IPS-20b (cell line): ENCODE data around the gene KIF3C.

Source experiments
- H3K27ac ChIP-seq: one replicate; pipeline ENCODE4 v1.5.1; 2013; ENCODE audit warnings: low read length
- H3K27me3 ChIP-seq: 2 replicates; pipeline ENCODE4 v1.6.1; 2013; ENCODE audit warnings: mild to moderate bottlenecking, low read length, inconsistent platforms; ENCODE audit not compliant: insufficient read depth
- H3K36me3 ChIP-seq: 2 replicates; pipeline ENCODE4 v1.6.1; 2013; ENCODE audit warnings: low read depth, mild to moderate bottlenecking, inconsistent platforms, low read length, moderate library complexity; ENCODE audit not compliant: insufficient read depth
- H3K4me1 ChIP-seq: 2 replicates; pipeline ENCODE4 v1.6.1; 2013; ENCODE audit warnings: mild to moderate bottlenecking, control low read depth, inconsistent platforms, low read length, moderate library complexity; ENCODE audit not compliant: insufficient read depth
- H3K4me3 ChIP-seq: 2 replicates; pipeline ENCODE4 v1.5.1; 2013; ENCODE audit warnings: mild to moderate bottlenecking, low read length, inconsistent platforms
- H3K9ac ChIP-seq: 2 replicates; pipeline ENCODE4 v1.6.1; 2013; ENCODE audit warnings: low read depth, mild to moderate bottlenecking, inconsistent platforms, low read length, moderate library complexity
- H3K9me3 ChIP-seq: 2 replicates; pipeline ENCODE4 v1.6.1; 2013; ENCODE audit warnings: mild to moderate bottlenecking, low read depth, low read length, inconsistent platforms; ENCODE audit not compliant: insufficient read depth

Gene KIF3C

DNA sequence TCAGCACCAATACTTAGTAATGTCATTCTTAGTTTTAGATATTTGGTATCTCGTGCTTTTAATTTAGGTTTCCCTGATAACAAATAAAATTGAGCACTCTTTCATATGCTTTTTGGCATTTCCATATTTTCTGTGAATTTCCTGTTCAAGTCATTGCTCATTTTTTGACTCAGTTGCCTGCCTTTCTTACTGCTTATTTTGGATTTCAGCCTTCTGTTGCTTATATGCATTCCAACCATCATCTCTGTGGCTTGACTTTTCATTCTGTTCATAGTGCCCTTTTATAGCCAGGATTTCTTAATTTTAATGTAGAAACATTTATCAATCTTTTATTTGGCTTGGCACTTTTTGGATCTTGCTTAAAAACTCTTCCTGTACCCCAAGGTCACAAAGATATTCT lies 14.5 kb upstream of the KIF3C start:
- Histone ChIP-seq H3K27ac (no peak overlapping the region), H3K9me3 (no peaks in the 10 kb centered on the region), H3K4me3 (no peak overlapping the region), H3K4me1 (no peaks in the 10 kb centered on the region), H3K27me3 (no peaks in the 10 kb centered on the region), H3K9ac (no peak overlapping the region), H3K36me3 (no peaks in the 10 kb centered on the region)

DNA sequence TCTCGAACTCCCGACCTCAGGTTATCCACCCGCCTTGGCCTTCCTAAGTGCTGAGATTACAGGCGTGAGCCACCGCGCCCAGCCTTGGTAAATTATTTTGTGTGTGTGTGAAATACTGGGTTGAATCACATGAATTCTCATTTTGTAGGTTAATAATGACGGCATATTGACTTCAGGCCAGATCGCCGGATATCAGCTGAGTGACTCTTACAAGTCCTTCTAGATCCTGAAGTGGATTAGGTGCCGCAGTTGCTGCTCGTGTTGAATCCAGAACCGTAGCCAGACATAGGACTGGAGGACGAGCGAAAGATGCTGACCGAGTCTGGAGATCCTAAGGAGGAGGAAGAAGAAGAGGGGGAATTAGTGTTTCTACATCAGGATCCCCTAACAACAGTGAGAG lies 12.2 kb upstream of the KIF3C start:
- Histone ChIP-seq H3K27me3 (no peaks in the 10 kb centered on the region), H3K4me3 (no peak overlapping the region), H3K9me3 (no peaks in the 10 kb centered on the region), H3K36me3 (no peaks in the 10 kb centered on the region), H3K9ac (no peak overlapping the region), H3K4me1 (no peaks in the 10 kb centered on the region), H3K27ac (no peak overlapping the region)

DNA sequence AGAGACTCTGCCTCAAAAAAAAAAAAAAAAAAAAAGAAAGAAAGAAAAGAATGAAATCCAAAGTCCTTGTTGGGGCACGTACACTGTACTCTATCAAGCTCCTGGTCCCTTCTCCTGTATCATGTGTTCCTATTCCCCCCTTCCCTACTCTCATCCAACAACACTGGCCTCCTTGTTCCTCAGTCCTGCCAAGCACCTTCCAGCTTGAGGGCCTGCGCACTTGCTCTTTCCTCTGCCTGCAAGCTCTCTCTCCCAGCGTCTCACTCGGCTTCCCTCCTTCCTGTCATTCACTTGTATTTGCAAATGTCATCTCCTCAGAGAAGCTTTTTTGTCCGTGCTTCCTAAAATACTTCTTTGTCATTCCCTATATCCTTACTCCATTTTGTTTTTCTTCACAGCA lies 10.8 kb upstream of the KIF3C start:
- no peaks in the 10 kb centered on the region for H3K36me3 ChIP-seq

DNA sequence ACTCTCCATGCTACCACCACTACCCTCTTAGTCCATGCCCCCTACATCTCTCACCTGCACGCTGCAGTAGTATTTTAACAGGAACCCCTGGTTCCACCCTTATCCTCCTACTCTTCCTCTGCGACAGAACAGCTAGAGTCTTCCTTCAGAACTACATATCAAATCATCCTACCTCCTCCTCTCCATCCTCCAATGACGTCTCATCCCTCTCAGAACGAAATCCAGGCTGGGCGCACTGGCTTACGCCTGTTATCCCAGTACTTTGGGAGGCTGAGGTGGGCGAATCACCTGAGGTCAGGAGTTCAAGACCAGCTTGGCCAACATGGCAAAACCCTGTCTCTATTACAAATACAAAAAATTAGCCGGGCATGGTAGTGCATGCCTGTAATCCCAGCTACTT lies 10.3 kb upstream of the KIF3C start:
- H3K27ac ChIP-seq = no peak overlapping the region

More for the DNA sequence above, 10.8 kb upstream of the KIF3C start:
- no peak overlapping the region for H3K27ac ChIP-seq
- no peaks in the 10 kb centered on the region for H3K9me3 ChIP-seq
- H3K4me1 ChIP-seq = no peaks in the 10 kb centered on the region
- no peak overlapping the region for H3K4me3 ChIP-seq
- no peaks in the 10 kb centered on the region for H3K27me3 ChIP-seq
- no peak overlapping the region for H3K9ac ChIP-seq

DNA sequence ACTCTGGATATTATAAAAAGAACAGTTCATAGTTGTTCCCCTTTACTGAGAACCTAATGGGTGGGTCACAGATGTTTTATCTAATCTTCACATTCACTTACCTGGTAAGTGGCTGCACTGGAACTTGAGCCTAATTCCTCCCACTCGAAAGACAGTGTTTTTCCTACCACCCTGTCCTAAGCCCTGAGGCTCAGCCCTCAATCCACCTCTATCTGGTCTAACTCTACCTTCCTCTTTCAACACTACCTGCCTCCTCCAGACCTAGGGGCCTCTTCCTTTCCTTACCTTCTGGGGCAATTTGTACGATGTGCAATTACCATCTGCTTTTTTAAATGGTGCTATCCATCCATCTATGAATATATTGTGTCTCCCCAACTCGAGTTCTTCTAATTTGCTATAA lies 9.7 kb upstream of the KIF3C start:
- no peak overlapping the region for H3K9ac ChIP-seq
- no peaks in the 10 kb centered on the region for H3K9me3 ChIP-seq
- H3K4me1 ChIP-seq = no peaks in the 10 kb centered on the region
- H3K36me3 ChIP-seq = no peaks in the 10 kb centered on the region
- H3K27ac ChIP-seq = no peak overlapping the region
- no peaks in the 10 kb centered on the region for H3K27me3 ChIP-seq
- no peak overlapping the region for H3K4me3 ChIP-seq

More for the DNA sequence above, 10.3 kb upstream of the KIF3C start:
- Histone ChIP-seq H3K9me3 (no peaks in the 10 kb centered on the region), H3K27me3 (no peaks in the 10 kb centered on the region), H3K4me3 (no peak overlapping the region), H3K9ac (no peak overlapping the region), H3K4me1 (no peaks in the 10 kb centered on the region), H3K36me3 (no peaks in the 10 kb centered on the region)

DNA sequence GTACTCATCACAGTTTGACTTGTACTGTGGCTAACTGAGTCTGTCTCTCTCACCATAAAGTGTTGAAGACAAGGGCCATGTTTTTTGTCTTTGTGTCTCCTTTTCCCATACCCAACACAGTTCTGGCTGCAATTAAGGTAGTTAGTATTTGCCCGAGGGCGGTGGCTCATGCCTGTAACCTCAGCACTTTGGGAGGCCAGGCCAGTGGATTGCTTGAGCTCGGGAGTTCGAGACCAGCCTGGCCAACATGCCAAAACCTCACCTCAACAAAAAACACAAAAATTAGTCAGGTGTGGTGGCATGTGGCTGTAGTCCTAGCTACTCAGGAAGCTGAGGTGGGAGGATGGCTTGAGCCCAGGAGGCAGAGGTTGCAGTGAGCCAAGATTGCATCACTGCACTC lies 6.9 kb upstream of the KIF3C start:
- H3K9ac ChIP-seq = no peak overlapping the region
- no peaks in the 10 kb centered on the region for H3K36me3 ChIP-seq
- H3K9me3 ChIP-seq = no peaks in the 10 kb centered on the region
- H3K27ac ChIP-seq = no peak overlapping the region
- no peaks in the 10 kb centered on the region for H3K27me3 ChIP-seq
- H3K4me1 ChIP-seq = no peaks in the 10 kb centered on the region
- no peak overlapping the region for H3K4me3 ChIP-seq

DNA sequence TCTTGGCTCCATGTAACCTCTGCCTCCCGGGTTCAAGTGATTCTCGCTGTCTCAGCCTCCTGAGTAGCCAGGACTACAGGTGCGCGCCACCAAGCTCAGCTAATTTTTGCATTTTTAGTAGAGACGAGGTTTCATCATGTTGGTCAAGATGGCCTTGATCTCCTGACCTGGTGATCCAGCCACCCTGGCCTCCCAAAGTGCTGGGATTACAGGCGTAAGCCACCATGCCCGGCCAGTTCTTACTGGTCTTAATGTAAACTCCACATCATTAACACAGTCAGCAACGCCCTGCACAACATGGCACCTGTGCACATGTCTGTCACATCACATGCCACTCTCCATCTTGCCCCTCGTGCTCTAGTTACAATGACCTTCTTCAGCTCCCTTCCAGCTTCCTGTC lies 5.8 kb upstream of the KIF3C start:
- Histone ChIP-seq H3K9me3 (no peaks in the 10 kb centered on the region), H3K4me3 (no peak overlapping the region), H3K4me1 (no peaks in the 10 kb centered on the region), H3K36me3 (no peaks in the 10 kb centered on the region), H3K9ac (no peak overlapping the region), H3K27ac (no peak overlapping the region), H3K27me3 (no peaks in the 10 kb centered on the region)

DNA sequence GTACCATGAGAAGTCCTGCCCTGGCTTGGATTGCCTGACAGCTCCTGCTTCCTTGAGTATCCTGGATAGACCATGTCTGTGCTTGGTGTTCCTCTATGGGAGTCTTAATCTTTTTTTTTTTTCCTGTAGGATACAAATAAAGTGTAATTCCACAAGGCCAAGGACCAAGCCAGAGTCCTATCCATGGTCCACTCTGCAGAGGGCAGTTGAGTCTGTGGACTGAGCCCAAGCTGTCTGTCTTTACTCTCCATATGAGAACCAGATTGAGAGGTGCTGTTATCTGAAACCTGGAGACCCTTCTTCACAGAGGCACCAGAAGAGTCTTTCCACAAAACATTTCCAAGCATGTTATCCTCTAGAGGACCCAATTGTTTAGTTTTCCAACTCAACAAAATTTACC lies 1.4 kb upstream of the KIF3C start:
- peaks cover 9% of the 10 kb centered on the region for H3K36me3 ChIP-seq
- H3K9ac ChIP-seq = peak overlapping the region; percentile 81; the same call in 1 of the 2 replicates
- peaks cover 9% of the 10 kb centered on the region; the same call in 1 of the 2 replicates for H3K4me1 ChIP-seq
- H3K27ac ChIP-seq = no peak overlapping the region
- H3K27me3 ChIP-seq = no peaks in the 10 kb centered on the region
- H3K4me3 ChIP-seq = no peak overlapping the region
- H3K9me3 ChIP-seq = no peaks in the 10 kb centered on the region

DNA sequence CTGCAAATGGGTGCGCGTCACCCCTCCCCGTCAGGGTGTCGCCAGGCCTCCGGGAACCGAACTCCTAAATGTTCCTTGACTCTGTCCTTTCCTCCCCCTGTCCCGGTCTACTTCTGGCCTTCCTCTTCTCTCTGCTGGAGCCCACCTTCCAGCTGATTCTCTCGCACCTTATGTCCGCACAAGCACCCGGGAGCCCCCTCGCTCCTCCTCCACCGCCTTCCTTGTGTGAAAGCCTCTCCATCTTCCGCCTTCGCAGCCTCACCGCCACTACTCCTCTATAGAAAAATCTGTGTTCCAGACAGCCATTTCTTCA lies 627 bp upstream of the KIF3C start:
- H3K4me1 ChIP-seq = peaks cover 11% of the 10 kb centered on the region; the same call in 1 of the 2 replicates
- H3K36me3 ChIP-seq = peaks cover 17% of the 10 kb centered on the region
- no peak overlapping the region for H3K27ac ChIP-seq
- peak overlapping the region; percentile 81; the same call in 1 of the 2 replicates for H3K9ac ChIP-seq
- H3K4me3 ChIP-seq = peak overlapping the region; percentile 79
- H3K9me3 ChIP-seq = no peaks in the 10 kb centered on the region
- H3K27me3 ChIP-seq = no peaks in the 10 kb centered on the region

DNA sequence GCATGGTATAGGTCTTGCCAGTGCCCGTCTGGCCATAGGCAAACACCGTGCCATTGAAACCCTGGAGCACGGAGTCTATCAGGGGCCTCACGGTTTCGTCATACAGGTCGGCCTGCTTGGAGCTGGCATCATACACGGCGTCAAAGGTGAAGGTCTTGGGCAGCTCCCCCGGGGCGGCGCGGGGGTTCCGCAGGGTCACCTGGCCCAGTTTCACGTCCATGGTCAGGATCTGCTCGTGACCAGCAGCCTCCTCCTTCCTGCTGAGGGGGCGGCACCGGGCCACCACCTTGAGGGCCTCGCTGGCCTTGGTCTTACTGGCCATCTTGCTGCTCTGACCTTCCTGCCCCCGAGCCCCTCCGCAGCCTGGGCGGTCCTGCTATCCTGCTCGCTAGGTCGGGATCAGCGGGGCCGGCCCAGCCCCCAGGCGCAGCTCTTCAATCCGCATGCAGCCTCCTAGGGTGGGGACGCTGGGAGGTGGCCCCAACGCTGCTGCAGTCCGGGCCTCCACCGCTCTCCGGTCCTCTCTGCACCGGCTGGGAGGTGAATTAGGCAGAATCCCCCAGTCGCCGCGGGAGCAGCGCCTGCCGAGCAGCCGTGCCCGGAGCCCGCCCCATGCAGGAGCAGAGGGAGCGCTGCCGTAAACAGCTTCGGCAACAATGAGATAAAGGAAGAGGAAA lies 563 bp downstream of the KIF3C start:
- no peaks in the 10 kb centered on the region for H3K9me3 ChIP-seq
- H3K27ac ChIP-seq = no peak overlapping the region
- no peaks in the 10 kb centered on the region for H3K27me3 ChIP-seq
- H3K4me3 ChIP-seq = peak overlapping the region; percentile 79
- peak overlapping the region; percentile 81; the same call in 1 of the 2 replicates for H3K9ac ChIP-seq
- H3K4me1 ChIP-seq = peaks cover 11% of the 10 kb centered on the region; the same call in 1 of the 2 replicates
- H3K36me3 ChIP-seq = peaks cover 18% of the 10 kb centered on the region

DNA sequence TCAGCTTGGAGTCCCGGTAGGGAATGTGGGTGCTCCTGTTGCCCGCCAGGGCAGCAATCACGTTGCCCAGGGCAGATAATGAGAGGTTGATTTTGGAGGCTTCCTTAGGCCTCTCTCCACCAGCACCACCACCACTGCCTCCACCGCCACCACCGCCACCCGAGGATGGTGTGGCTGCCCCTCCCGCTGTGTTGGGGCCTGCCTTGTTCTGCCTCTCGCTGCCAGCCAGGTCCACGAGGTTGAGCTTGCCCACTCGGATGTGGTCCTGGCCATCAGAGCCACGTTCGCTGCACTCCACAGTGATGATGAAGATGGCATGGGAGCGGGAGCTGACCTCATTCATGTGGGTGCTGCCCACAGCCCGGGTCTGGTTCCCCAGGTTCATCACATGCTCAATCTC lies 1.3 kb downstream of the KIF3C start:
- H3K4me1 ChIP-seq = peaks cover 11% of the 10 kb centered on the region
- no peaks in the 10 kb centered on the region for H3K9me3 ChIP-seq
- H3K4me3 ChIP-seq = peak overlapping the region; percentile 79; the same call in 1 of the 2 replicates
- H3K27me3 ChIP-seq = no peaks in the 10 kb centered on the region
- H3K27ac ChIP-seq = no peak overlapping the region
- H3K36me3 ChIP-seq = peaks cover 21% of the 10 kb centered on the region
- no peak overlapping the region for H3K9ac ChIP-seq

DNA sequence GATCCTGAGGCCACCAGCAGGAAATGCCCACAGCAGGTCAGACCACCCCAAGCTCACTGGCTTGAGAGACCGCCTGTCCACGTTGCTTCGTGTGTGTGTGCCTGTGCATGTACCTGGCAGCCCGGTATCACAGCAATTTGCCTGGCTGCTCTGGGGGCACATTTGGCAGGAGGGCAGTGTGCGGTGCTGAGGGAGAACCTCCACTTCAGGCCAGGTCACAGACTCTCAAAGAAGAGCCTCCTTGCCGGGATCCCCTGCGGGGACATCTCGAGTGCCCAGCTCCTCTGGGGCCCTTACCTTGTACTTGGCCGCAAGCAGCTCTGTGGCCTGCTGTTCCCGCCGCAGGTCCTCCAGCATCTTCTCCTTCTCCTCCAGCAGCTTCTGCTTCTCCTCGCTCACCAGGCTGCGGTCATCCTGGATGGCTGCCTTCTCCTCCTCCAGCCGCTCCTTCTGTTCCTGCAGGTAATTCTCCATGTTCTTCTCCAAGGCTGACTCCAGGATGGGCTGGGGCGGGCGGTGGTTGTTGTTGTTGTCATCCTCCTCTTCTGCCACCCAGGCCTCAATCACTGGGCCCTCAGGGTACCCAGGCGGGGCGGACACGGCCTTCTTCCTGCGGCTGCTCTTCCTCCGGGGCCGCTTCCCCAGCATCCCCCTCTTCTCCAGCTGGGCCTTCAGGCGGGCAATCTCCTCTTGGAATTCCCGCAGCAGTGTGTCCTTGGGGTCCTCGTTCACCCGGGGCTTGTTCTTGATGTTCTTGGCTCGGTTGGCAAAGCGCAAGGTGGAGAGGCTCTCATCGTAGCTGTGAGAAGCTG lies 2.0 kb downstream of the KIF3C start:
- Histone ChIP-seq H3K9ac (no peak overlapping the region), H3K27ac (no peak overlapping the region), H3K36me3 (peaks cover 23% of the 10 kb centered on the region), H3K9me3 (no peaks in the 10 kb centered on the region), H3K4me1 (peaks cover 11% of the 10 kb centered on the region), H3K27me3 (no peaks in the 10 kb centered on the region), H3K4me3 (peak overlapping the region; percentile 20; the same call in 1 of the 2 replicates)
